HG03558 (cell line): Measurements from ENCODE around the gene KRT81.
A peak's percentile ranks its signal among the peaks of the same experiment; 100 is the strongest.
"Not testable (repeated sequence)": the region's sequence is repeated elsewhere in the genome, so short reads cannot be mapped to it uniquely, and the experiment has no call there.

ENCODE experiments used
- ATAC-seq: cut with Tn5 transposase; IDR thresholded peaks from one replicate; pipeline ENCODE4 v1.9.1; 2021; ENCODE audit warnings: moderate number of reproducible peaks; ENCODE audit not compliant: unreplicated experiment; ENCODE audit errors: extremely low read depth

Gene KRT81

DNA sequence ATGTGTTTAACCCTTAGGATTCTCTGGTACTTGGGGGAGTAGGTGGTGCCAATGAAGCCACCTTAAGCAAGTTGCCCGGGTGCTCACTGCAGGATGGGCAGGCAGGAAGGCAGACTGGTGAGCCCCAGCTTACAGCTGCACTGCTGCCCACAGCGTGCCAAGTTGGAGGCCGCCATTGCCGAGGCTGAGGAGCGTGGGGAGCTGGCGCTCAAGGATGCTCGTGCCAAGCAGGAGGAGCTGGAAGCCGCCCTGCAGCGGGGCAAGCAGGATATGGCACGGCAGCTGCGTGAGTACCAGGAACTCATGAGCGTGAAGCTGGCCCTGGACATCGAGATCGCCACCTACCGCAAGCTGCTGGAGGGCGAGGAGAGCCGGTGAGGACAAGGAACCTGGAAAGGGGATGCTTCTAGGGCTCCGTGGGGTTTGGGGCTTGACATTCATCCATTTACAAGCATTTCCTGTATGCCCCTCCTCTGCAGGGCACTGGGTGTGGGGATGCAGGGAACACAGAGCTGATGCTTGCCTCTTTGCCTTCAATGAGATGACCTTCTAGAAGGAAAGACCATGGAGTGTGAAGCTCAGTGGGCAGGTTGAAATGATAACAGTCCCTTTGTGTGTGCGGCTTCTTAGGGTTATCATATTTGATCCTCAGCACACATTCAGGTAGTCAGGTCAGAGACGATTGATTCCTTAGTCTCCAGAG, 45.9 kb downstream of the KRT81 start:
- no peak for ATAC-seq

DNA sequence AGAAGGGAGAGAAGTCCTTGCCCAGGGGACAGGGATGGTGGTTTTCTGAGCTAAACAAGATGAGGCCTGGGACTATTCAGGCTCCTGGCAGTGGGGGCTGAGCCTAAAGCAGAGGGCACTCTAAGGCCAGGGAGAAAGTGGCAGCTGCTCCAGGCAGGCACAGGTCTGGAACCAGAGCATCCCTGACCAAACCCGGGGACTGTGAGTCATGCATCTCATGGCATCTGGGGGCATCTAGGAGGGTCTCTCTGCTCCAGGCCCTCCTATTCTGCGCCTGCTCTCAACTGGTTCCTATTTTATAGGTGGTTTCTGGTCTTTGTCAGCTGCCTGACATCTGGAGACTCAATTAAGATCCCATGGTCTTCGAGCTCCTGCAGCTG, 46.7 kb downstream of the KRT81 start:
- no peak for ATAC-seq

DNA sequence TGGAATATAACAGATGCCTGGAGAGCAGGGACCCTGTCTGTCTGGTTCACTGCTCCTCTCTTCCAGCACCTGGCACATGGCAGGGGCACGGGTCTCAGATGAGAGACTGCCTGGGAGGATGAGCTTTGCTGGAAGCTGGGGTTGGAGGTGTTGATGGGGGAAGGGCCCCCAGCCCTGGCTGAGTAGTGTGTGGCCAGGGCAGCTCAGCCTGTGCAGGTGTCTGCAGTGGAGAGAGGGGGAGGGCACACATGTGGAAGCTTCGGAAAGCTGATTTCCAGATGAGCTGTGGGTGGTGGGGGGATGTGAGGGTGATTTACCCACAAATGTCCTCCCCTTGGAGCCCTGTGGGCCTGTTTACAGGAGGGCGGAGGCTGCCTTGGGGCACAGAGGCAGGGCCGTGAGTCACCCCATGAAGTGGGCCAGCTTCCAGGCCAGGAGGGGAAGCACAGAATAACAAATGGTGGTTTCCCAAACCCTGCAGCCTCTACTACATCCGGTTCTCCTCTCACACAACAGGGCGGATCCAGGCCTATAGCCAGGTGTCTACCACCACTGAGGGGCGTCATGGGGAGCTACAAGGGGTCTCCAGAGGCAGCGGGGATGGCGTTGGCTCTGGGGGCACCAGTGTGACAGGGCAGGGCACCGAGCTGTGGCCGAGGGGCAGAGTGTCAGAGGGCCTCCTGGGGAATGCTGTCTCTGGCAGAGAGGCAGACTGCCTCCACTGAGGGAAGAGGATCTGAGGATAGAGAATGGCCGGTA, 47.3 kb downstream of the KRT81 start:
- peak; percentile 89 for ATAC-seq

DNA sequence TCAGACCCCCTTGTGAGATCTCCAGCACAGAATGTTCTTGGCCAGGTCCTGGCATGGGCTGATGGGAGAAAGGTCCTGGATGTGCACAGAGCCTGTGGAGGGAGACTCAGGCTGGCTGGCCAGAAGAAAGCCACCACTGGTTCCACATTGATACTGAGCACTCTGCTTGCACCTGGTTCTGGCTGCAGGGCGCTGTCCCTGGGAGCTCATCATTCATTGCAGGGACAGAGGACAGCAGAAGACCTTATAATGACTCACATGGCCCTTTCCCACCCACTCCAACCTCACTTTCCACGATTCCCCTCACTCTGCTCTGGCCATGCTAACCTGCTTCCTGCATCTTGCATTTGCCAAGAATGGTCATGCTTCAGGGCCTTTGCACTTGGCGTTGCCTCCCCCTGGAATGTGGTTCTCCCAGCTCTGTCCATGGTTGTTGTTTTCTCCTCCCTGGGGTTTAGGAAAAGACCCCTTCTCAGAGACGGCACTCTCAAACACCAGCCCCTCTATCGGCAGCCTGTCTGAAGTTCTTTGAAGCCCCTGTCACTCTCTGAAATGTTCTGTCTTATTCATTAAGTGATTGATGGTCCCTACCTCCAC, 48.0 kb downstream of the KRT81 start:
- no peak for ATAC-seq

DNA sequence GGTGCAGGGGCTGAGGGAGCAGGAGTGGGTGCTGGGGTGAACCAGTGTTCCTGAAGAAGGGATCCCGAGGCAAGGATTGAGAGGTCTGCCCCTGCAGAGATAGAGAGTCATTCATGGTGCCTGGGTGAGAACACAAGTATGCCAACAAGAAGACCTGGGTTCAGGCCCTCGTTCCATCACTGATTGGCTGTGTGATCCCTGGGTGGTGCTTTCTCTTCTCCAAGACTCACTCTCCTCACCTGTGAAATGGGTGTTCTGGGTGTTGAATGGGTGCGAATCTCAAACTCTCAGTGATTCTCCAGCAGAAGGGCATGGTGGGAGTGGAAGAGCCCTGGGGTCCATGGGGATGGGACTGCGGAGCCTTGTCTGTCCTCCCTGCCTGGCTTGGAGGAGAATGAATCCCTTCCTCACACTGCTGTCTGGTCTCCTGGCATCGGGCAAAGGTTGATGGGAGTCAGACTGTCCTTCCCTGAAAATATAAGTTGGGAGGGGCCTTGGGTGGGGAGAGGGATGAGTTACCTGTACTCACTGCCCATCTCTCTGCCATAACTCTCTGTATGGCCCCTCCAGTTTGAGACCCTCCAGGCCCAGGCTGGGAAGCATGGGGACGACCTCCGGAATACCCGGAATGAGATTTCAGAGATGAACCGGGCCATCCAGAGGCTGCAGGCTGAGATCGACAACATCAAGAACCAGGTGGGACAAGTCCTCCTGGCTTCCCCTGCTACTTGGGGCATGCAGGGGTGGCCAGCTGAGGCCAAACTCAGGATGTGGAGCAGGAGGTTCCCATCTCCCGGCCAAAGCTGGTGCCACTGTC, 48.7 kb downstream of the KRT81 start:
- no peak for ATAC-seq

DNA sequence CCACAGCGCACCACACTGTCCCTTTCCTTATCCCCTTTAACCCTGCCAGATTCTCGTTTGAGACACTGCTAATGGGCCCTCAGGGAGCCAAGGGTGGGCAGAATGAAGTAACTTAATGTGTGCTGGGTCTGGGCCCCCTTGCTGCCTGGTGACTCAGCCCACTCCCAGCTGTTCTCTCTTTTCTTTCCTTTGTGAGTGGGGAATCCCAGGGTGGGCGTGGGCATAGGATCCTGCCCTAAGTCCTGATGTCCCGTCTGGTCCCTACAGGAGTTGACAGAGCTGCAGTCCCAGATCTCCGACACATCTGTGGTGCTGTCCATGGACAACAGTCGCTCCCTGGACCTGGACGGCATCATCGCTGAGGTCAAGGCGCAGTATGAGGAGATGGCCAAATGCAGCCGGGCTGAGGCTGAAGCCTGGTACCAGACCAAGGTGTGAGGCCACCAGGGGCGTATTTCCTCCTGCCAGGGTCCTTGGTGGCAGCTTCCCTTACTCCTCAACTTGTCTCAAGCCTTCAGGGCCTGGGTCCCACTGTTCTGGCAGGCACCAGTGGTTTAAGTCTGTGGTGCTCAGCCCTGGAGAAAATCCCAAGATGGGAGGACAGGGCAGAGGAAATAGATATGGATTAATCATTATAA, 50.0 kb downstream of the KRT81 start:
- no peak for ATAC-seq

DNA sequence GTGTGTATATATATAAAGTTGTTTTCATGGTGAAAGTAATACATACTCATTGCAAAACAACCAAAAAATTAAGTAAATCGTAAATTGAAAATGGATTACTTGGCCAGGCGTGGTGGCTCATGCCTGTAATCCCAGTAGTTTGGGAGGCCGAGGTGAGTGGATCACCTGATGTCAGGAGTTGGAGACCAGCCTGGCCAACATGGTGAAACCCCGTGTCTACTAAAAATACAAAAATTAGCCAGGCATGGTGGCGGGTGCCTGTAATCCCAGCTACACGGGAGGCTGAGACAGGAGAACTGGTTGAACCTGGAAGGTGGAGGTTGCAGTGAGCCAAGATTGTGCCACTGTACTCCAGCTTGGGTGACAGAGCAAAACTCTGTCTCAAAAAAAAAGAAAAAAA, 51.1 kb downstream of the KRT81 start:
- not testable (repeated sequence) for ATAC-seq

DNA sequence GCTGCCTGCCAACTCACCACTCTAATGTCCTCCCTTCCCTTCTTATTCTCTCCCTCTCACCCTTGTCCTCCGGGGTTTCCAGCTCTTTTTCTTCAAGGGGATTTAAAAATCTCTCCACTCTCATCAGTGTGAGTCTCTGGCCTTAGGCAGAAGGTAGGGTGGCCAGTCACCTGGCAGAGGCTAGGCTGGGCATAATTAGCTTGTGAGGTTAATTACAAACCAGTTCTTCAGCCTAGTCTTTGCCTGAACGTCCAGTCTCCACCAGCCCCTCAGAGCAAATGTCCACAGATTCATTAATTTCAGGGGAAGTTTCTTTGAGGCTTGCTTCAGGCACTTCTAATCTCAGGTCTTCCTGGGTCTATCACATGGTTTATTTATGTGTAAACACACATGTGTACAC, 51.6 kb downstream of the KRT81 start:
- no peak for ATAC-seq

DNA sequence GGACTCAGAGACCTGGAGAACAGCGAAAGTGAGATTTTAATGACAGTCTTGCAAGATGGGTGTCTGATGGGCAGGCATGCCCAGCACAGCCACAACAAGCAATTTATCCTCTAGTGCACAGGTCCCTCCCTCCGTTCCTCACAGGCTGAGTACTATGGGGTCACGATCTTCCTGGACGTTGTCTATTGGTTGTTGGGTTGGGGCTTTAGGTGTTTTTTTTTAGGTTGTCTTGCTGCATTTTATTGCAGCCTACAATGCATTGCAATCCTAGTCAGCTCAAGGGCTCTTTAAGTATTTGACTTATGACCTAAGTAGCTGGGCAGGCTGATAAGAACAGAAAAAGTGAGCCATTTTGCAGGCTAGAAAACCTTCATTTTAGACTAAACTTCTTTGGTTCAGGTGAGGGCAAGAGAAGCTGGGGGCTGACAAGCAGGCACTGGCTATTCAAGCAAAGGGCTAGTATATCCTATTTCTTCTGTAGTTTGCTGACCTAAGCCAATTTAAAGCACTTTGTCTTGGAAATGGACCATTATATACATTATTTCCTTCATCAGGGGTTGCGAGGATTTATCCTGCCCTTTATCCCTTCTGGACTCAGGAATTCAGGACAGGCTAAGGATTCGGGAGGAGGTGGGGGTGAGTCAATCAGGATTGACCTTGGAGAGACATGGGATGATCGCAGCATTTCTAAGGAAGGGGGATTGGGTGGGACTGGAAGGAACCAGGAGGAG, 52.3 kb downstream of the KRT81 start:
- ATAC-seq, result no peak

DNA sequence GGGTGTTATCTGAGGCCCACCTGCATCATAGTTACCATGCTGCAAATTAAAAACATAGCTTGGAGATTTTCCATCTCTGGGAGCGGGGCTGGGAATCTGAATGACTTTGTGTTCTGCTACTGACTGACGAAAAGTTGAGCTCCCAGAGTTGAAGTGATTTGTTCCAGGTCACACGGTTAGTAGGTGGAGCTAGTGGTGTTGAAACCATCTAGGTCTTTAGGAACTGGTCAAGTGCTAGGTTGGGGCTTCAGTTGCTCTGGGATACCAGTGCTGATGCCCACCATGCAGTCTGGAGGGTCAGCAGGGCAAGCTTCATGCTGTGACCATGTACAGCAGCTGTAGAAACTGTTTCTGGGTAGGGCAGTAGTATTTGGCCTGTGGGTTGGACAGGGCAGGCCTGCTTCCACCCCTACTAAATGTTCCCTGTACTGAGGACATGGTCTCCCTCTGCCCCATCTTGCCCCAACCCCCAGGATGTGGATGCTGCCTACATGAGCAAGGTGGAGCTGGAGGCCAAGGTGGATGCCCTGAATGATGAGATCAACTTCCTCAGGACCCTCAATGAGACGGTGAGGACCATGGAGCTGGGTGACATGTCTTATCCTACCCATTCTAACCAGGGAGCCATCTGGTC, 53.0 kb downstream of the KRT81 start:
- no peak for ATAC-seq

DNA sequence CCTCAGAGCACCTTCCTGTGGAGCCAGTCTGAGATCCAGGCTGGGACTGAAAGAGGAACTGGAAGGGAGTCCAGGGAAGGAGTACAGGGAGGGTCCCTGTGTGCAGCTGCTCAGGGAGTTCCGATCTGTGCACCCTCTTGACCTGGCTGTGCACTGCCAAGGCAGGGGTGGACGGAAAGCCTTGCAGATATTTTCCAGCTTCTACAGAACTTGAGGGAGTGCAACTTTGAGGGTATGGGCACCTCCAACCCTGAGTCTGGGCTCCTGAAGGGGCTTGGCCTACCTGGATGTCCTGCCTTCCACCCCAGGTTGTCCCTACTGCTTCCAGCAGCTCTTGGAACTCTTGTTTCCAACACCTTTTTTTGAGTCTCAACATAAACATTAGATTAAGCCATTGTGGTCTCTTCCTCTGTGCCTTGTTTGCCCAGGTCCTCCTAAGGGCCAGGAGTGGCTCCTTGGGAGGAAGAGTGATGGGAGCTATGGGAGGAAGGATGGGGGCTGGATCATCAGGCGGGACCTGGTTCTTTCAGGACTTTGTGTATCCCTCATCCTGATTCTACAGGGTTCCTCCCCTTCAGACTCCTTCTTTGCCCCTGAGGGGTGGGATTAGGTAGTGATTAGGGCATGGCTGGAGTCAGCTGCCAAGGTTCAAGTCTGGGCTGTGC, 54.8 kb downstream of the KRT81 start:
- ATAC-seq, result no peak
